GM12874 (cell line): ENCODE results near the gene FCAMR.

ENCODE experiments used
- CTCF ChIP-seq: IDR thresholded peaks from 2 replicates; pipeline ENCODE4 v1.5.1; 2011; ENCODE audit warnings: low read depth, mild to moderate bottlenecking, control low read depth, low read length, moderate library complexity; ENCODE audit not compliant: insufficient read depth

FCAMR gene

GRCh38 chr1:207013321-207014085 lies 43.2 kb upstream of the FCAMR start:
- TF ChIP-seq CTCF = no peak

DNA sequence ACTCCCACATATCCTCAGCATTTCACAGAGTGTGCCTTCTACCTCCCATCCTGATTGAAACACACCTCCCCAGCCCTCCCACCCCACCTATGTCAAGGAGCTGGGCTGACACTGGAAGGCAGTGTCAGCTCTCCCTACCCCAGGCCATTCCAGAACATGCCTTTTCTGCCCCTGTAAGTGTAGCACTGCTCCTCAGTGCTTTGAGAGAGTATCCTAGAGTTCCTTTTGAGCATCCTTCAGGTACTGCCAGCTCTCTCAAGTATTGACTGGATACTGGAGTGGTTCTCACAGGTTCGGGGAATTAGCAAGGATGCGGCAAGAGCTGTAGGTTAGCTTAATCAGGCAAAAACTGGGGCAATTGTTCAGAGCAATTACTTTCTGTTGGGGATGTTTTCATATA lies 40.5 kb upstream of the FCAMR start:
- no peak for TF ChIP-seq CTCF

DNA sequence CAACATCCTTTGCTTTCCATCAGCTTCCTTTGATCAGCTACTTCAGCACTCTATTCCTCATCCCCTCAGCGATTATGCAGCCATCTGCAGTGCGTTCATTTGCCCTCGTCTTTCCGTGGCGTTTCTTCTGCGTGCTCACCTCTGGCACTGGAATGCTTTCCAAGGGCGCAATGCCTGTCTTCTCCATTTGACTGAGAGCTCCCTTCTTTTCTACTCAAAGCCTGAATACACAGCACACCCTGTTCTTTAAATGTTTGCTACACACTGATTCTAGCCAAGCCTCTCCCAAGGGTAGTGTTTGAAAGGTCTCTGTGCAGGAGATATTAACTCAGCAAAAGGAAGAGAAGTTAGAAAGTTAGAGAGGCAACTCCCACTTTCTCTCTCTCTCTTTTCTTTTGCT lies 39.7 kb upstream of the FCAMR start:
- no peak for TF ChIP-seq CTCF

- no peak for TF ChIP-seq CTCF
These were observed 39.1 kb upstream of the FCAMR start for GRCh38 chr1:207009182-207009850.

DNA sequence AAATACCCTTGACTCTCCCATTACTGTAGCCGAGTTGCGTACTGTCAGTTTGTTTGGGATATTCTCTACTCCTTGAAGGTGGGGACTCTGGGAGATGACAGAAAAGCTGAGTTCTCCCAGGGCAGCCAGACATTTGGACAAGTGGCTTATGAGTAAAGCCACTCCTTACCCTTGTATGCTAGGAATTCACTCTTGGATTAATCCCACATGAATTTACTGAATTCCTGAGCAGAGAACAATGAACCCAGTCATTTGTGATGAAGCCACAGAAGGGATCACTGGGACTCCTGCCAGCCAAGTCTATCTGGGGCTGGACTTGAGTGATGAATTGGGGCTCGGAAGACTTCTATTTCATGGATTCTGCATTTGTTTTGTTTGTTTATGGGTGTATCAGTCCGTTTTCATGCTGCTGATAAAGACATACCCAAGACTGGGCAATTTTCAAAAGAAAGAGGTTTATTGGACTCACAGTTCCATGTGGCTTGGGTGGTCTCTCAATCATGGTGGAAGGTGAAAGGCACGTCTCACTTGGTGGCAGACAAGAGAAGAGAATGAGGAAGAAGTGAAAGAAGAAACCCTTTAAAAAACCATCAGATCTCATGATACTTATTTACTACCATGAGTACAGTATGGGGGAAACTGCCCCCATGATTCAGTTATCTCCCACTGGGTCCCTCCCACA lies 37.2 kb upstream of the FCAMR start:
- no peak for TF ChIP-seq CTCF

- no peak for TF ChIP-seq CTCF
These were observed 36.7 kb upstream of the FCAMR start for GRCh38 chr1:207006914-207007313.

- no peak for TF ChIP-seq CTCF
These were observed 35.8 kb upstream of the FCAMR start for GRCh38 chr1:207006083-207006482.
